ENCODE results near the gene ARHGEF12.
A peak's percentile ranks its signal among the peaks of the same experiment; 100 is the strongest.

The ARHGEF12 gene

GRCh38 chr11:120425527-120425926 lies 89.3 kb downstream of the ARHGEF12 start:
- no peaks in the 10 kb centered on the region for H3K36me3 Mint-ChIP-seq (ENCODE audit: low read depth)
- no peaks in the 10 kb centered on the region for H3K9me3 Mint-ChIP-seq
- H3K4me3 Mint-ChIP-seq, result no peak overlapping the region
- no peaks in the 10 kb centered on the region for H3K4me1 Mint-ChIP-seq (ENCODE audit: low read depth)
- H3K27me3 Mint-ChIP-seq (ENCODE audit: low read depth), result no peaks in the 10 kb centered on the region
- H3K27ac Mint-ChIP-seq, result no peak overlapping the region

GRCh38 chr11:120430146-120430545 lies 93.9 kb downstream of the ARHGEF12 start:
- peaks cover 5% of the 10 kb centered on the region for H3K36me3 Mint-ChIP-seq (ENCODE audit: low read depth)
- no peaks in the 10 kb centered on the region for H3K27me3 Mint-ChIP-seq (ENCODE audit: low read depth)
- peaks cover 12% of the 10 kb centered on the region for H3K4me1 Mint-ChIP-seq (ENCODE audit: low read depth)
- no peaks in the 10 kb centered on the region for H3K9me3 Mint-ChIP-seq
- no peak overlapping the region for H3K4me3 Mint-ChIP-seq
- no peak overlapping the region for H3K27ac Mint-ChIP-seq

- no peak overlapping the region for H3K4me3 Mint-ChIP-seq
- H3K36me3 Mint-ChIP-seq (ENCODE audit: low read depth), result peaks cover 5% of the 10 kb centered on the region
- no peak overlapping the region for H3K27ac Mint-ChIP-seq
- H3K27me3 Mint-ChIP-seq (ENCODE audit: low read depth), result no peaks in the 10 kb centered on the region
- peaks cover 12% of the 10 kb centered on the region for H3K4me1 Mint-ChIP-seq (ENCODE audit: low read depth)
- H3K9me3 Mint-ChIP-seq, result no peaks in the 10 kb centered on the region
Measured at GRCh38 chr11:120431633-120432032, 95.4 kb downstream of the ARHGEF12 start.

GRCh38 chr11:120432056-120433018 lies 96.1 kb downstream of the ARHGEF12 start:
- Mint-ChIP-seq H3K4me3 (no peak overlapping the region), H3K27ac (peak overlapping the region; percentile 11), H3K27me3 (ENCODE audit: low read depth) (no peaks in the 10 kb centered on the region), H3K4me1 (ENCODE audit: low read depth) (peaks cover 12% of the 10 kb centered on the region), H3K36me3 (ENCODE audit: low read depth) (peaks cover 5% of the 10 kb centered on the region), H3K9me3 (no peaks in the 10 kb centered on the region)

DNA sequence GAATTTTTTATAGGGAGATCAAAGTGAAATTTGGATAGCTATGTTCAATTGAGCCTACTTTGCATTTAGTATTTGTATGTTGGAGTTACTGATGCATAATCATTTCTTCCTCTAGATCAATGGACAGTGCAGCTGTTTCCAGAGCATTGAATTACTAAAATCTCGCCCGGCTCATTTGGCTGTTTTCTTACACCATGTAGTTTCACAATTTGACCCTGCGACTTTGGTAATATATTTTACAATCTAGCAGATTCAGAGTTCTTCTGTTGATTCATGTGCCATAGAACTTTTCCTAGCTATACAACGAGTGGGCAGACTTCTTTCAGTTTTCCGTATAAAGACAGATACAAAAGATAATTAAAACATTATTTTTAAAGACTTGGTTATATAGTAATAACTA lies 105.4 kb downstream of the ARHGEF12 start:
- no peaks in the 10 kb centered on the region for H3K4me1 Mint-ChIP-seq (ENCODE audit: low read depth)
- H3K27me3 Mint-ChIP-seq (ENCODE audit: low read depth), result no peaks in the 10 kb centered on the region
- H3K9me3 Mint-ChIP-seq, result no peaks in the 10 kb centered on the region
- no peak overlapping the region for H3K27ac Mint-ChIP-seq
- H3K4me3 Mint-ChIP-seq, result no peak overlapping the region
- peaks cover 1% of the 10 kb centered on the region for H3K36me3 Mint-ChIP-seq (ENCODE audit: low read depth)

DNA sequence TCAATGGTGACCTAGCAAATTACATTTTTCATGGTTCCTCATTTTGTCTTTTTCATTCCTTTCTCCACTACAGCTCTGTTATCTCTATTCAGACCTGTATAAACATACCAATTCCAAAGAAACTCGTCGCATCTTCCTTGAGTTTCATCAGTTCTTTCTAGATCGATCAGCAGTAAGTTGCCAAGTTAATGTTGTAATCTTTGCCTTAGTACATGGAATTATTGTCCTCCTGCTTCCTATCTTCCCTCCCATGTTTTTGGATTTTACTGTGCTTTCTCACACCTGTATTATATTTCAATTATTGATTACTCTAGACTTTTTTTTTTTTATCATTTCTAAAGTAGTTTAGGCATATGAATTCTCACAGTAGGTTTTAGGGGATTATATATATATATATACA lies 105.8 kb downstream of the ARHGEF12 start:
- H3K27me3 Mint-ChIP-seq (ENCODE audit: low read depth), result no peaks in the 10 kb centered on the region
- H3K27ac Mint-ChIP-seq, result no peak overlapping the region
- peaks cover 1% of the 10 kb centered on the region for H3K36me3 Mint-ChIP-seq (ENCODE audit: low read depth)
- H3K9me3 Mint-ChIP-seq, result no peaks in the 10 kb centered on the region
- H3K4me1 Mint-ChIP-seq (ENCODE audit: low read depth), result no peaks in the 10 kb centered on the region
- H3K4me3 Mint-ChIP-seq, result no peak overlapping the region

GRCh38 chr11:120446802-120447201 lies 110.6 kb downstream of the ARHGEF12 start:
- no peaks in the 10 kb centered on the region for H3K9me3 Mint-ChIP-seq
- H3K36me3 Mint-ChIP-seq (ENCODE audit: low read depth), result peaks cover 13% of the 10 kb centered on the region
- H3K4me3 Mint-ChIP-seq, result no peak overlapping the region
- no peak overlapping the region for H3K27ac Mint-ChIP-seq
- H3K4me1 Mint-ChIP-seq (ENCODE audit: low read depth), result no peaks in the 10 kb centered on the region
- H3K27me3 Mint-ChIP-seq (ENCODE audit: low read depth), result no peaks in the 10 kb centered on the region

GRCh38 chr11:120448240-120448639 lies 112.0 kb downstream of the ARHGEF12 start:
- H3K9me3 Mint-ChIP-seq, result no peaks in the 10 kb centered on the region
- peaks cover 22% of the 10 kb centered on the region for H3K36me3 Mint-ChIP-seq (ENCODE audit: low read depth)
- H3K4me1 Mint-ChIP-seq (ENCODE audit: low read depth), result no peaks in the 10 kb centered on the region
- no peaks in the 10 kb centered on the region for H3K27me3 Mint-ChIP-seq (ENCODE audit: low read depth)
- H3K4me3 Mint-ChIP-seq, result no peak overlapping the region
- H3K27ac Mint-ChIP-seq, result no peak overlapping the region

- Mint-ChIP-seq H3K4me1 (ENCODE audit: low read depth) (no peaks in the 10 kb centered on the region), H3K27ac (no peak overlapping the region), H3K36me3 (ENCODE audit: low read depth) (peaks cover 18% of the 10 kb centered on the region), H3K9me3 (no peaks in the 10 kb centered on the region), H3K27me3 (ENCODE audit: low read depth) (no peaks in the 10 kb centered on the region), H3K4me3 (no peak overlapping the region)
Measured at GRCh38 chr11:120455487-120455886, 119.3 kb downstream of the ARHGEF12 start.

DNA sequence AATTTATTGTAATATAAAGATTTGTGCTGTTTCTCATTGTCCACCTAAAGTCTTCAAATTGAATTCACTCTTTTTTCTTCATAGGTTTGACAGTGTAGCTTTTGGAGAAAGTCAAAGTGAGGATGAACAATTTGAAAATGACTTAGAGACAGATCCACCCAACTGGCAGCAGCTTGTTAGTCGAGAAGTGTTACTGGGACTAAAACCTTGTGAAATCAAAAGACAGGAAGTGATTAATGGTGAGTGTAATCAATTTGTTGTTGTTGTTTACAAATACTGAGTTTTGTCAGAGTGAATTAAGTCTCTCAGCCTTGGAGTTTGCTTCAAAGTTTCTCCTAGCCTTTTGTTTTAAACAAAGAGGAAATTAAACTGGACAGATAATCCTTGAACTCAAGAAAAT lies 121.8 kb downstream of the ARHGEF12 start:
- Mint-ChIP-seq H3K9me3 (no peaks in the 10 kb centered on the region), H3K4me1 (ENCODE audit: low read depth) (no peaks in the 10 kb centered on the region), H3K27ac (no peak overlapping the region), H3K36me3 (ENCODE audit: low read depth) (peaks cover 16% of the 10 kb centered on the region), H3K27me3 (ENCODE audit: low read depth) (no peaks in the 10 kb centered on the region), H3K4me3 (no peak overlapping the region)

GRCh38 chr11:120462825-120463224 lies 126.6 kb downstream of the ARHGEF12 start:
- H3K4me3 Mint-ChIP-seq, result no peak overlapping the region
- no peaks in the 10 kb centered on the region for H3K9me3 Mint-ChIP-seq
- H3K4me1 Mint-ChIP-seq (ENCODE audit: low read depth), result no peaks in the 10 kb centered on the region
- H3K27ac Mint-ChIP-seq, result no peak overlapping the region
- peaks cover 17% of the 10 kb centered on the region for H3K36me3 Mint-ChIP-seq (ENCODE audit: low read depth)
- no peaks in the 10 kb centered on the region for H3K27me3 Mint-ChIP-seq (ENCODE audit: low read depth)

DNA sequence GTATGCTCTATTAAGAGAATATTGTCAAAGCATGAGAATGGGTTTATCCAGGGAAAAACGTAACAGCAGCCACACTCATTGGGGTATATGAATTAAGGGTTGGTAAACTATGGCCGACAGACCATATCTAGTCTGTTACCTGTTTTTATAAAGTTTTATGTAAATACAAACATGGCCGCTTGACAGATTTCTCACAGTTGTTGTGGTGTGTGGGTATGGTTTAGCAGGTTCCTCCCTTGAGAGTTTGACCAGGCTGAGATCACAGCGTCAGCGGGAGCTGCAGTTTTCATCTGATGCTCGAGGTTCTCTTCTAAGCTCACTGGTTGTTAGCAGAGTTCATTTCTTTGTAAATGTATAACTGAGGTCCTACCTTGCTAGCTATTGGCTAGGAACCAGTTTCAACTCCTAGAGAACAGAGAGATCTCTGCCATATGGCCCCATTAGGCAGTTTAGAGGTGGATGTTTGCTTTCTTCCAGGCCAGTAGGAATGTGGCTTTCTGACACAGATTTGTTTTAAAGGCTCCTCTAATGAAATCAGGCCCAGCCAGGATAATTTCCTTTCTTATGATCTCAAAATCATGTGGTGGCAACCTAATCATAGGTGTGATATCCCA lies 129.8 kb downstream of the ARHGEF12 start:
- H3K36me3 Mint-ChIP-seq (ENCODE audit: low read depth), result peaks cover 14% of the 10 kb centered on the region

DNA sequence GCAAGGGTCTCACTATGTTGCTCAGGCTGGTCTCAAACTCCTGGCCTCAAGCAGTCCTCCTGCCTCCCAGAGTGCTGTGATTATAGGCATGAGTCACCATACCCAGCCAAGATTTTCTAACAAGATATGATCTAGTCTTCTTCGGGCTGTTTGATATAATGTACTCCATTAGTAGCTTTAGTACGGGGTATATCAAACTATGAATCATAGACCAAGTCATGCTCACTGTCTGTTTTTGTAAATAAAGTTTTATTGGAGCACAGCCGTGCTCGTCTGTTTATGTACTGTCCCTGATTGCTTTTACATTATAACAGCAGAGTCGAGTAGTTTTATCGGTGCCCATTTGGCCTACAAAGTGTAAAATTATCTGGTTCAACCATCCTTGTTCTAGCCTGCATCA lies 131.4 kb downstream of the ARHGEF12 start:
- Mint-ChIP-seq H3K4me3 (no peak overlapping the region), H3K4me1 (ENCODE audit: low read depth) (no peaks in the 10 kb centered on the region), H3K36me3 (ENCODE audit: low read depth) (peaks cover 9% of the 10 kb centered on the region), H3K27me3 (ENCODE audit: low read depth) (no peaks in the 10 kb centered on the region), H3K9me3 (no peaks in the 10 kb centered on the region), H3K27ac (no peak overlapping the region)

More for the DNA sequence above, 129.8 kb downstream of the ARHGEF12 start:
- no peaks in the 10 kb centered on the region for H3K4me1 Mint-ChIP-seq (ENCODE audit: low read depth)
- no peaks in the 10 kb centered on the region for H3K27me3 Mint-ChIP-seq (ENCODE audit: low read depth)
- no peaks in the 10 kb centered on the region for H3K9me3 Mint-ChIP-seq
- H3K4me3 Mint-ChIP-seq, result no peak overlapping the region
- no peak overlapping the region for H3K27ac Mint-ChIP-seq

GRCh38 chr11:120471131-120471530 lies 134.9 kb downstream of the ARHGEF12 start:
- Mint-ChIP-seq H3K27ac (no peak overlapping the region), H3K36me3 (ENCODE audit: low read depth) (peaks cover 5% of the 10 kb centered on the region), H3K27me3 (ENCODE audit: low read depth) (no peaks in the 10 kb centered on the region), H3K4me3 (no peak overlapping the region), H3K4me1 (ENCODE audit: low read depth) (no peaks in the 10 kb centered on the region), H3K9me3 (no peaks in the 10 kb centered on the region)

DNA sequence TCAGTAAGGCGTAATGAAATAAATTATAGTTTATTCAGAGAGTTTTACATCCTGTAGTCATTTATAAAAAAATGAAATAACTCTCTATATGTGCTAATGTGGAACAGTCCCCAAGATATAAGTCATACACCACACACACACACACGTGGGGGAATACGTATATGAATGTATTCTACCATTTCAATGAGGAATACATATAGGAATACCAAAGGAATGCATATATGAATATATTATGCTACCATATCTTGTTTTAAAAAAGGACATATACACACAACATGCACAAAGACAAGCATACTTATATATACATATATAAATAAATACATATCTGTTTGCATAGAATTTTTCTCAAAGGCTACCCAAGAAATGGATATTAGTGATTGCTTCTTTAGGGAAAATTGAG lies 135.8 kb downstream of the ARHGEF12 start:
- no peaks in the 10 kb centered on the region for H3K27me3 Mint-ChIP-seq (ENCODE audit: low read depth)
- no peaks in the 10 kb centered on the region for H3K4me1 Mint-ChIP-seq (ENCODE audit: low read depth)
- peaks cover 8% of the 10 kb centered on the region for H3K36me3 Mint-ChIP-seq (ENCODE audit: low read depth)
- H3K27ac Mint-ChIP-seq, result no peak overlapping the region
- no peak overlapping the region for H3K4me3 Mint-ChIP-seq
- no peaks in the 10 kb centered on the region for H3K9me3 Mint-ChIP-seq

Data from T-helper 1 cell treated with Interleukin-12 subunit alpha and Interleukin-12 subunit beta and Interleukin-4 antibody, amounts not matched to agents 30 μg/mL and 1 μg/mL, for 36 hours (primary cell).